NCI-H1436 (cell line): ENCODE data around the gene CARD14.
"Not testable (repeated sequence)": the region's sequence is repeated elsewhere in the genome, so short reads cannot be mapped to it uniquely, and the experiment has no call there.

Source experiments
- DNase-seq: peaks from one replicate; lab custom pipeline; 2025; lab: John Stamatoyannopoulos, UW

CARD14 gene

GRCh38 chr17:80223838-80224497 lies 54.1 kb downstream of the CARD14 start:
- no peak for DNase-seq

- DNase-seq: no peak
Measured at GRCh38 chr17:80224683-80225082, 54.9 kb downstream of the CARD14 start.

DNA sequence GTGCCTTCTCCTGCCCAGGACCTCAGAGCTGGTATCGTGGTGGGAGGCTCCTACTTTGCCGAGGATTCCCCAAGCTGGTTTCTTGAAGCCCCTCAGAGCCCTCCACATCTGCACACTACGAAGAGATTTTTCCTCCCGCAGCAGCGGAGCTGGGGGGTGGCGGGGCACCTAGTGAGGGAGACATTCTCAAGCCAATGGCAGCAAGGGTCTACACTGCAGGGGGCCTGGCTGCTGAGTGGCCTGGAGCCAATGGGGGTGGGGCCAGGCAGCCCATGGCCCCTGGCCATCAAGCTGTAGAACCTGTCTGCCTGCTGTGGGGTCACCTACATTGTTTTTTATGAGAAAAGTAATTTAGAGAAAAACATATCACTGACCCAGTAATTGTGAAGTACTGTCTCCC lies 55.4 kb downstream of the CARD14 start:
- no peak for DNase-seq

GRCh38 chr17:80227156-80227555 lies 57.3 kb downstream of the CARD14 start:
- no peak for DNase-seq

- no peak for DNase-seq
Measured at GRCh38 chr17:80227666-80228065, 57.8 kb downstream of the CARD14 start.

DNA sequence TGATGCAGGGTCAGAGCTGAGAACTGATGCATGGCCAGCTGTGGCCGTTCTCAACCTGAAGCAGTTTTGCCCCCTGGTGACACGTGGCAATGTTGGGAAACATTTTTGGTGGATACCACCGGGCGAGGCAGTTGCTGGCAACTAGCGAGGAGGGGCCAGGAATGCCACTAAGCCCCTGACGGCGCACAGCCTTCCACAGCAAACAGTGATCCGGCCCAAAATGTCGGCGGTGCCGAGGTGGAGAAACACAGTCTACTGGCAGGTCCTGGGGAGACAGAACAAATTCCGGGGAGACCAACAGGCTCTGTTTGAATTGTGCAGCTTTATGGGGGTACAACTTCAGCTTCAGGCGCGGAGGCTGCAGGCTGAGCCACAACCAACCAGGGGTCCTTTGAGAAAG lies 58.6 kb downstream of the CARD14 start:
- no peak for DNase-seq

DNA sequence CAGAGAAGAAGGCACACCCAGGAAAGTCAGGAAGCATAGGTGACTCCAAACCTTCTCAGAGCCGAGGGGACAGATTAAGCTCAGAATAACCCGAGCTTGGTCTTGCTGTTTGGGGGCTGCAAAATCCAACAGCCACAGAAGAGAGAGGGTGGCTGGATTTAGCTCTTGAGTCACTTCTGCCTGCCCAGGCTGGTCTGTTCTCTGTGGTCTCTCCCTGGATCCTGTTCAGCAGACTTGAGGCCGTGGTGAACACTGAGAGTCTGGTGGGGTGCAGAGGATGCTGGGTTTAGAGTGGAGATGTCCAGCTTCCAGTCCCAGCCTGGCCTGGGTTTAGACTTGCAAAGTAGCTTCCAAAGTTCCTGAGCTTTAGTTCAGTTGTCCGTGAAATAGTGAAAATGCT lies 59.2 kb downstream of the CARD14 start:
- DNase-seq: no peak

DNA sequence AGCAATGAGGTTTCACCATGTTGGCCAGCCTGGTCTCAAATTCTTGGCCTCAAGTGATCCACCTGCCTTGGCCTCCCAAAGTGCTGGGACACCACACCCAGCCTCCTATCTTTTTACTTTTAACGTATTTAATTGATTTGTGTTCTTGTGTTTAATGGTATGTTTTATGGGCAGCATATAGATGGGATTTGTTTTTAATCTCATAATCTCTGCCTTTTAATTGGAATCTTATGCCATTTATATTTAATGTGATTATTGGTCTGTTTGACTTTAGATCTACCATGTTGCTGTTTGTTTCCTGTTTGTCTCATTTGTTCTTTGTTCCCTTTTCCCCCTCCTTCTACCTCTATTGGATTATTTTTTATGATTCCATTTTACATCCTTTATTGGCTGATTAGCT lies 62.6 kb downstream of the CARD14 start:
- no peak for DNase-seq

DNA sequence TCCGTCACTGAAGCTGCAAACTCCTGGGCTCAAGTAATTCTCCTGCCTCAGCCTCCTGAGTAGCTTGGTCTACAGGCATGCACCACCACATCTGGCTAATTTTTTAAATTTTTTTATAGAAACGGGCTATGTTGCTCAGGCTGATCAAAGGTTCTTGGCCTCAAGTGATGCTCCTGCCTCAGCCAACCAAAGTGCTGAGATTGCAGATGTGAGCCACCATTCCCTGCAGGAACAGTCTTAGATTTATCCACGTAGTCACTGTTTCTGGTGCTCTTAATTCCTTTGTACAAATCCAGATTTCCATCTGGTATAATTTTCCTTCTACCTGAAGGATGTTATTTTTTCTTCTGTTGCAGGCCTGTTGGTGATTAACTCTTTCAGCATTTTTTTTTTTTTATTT lies 63.4 kb downstream of the CARD14 start:
- no peak for DNase-seq

DNA sequence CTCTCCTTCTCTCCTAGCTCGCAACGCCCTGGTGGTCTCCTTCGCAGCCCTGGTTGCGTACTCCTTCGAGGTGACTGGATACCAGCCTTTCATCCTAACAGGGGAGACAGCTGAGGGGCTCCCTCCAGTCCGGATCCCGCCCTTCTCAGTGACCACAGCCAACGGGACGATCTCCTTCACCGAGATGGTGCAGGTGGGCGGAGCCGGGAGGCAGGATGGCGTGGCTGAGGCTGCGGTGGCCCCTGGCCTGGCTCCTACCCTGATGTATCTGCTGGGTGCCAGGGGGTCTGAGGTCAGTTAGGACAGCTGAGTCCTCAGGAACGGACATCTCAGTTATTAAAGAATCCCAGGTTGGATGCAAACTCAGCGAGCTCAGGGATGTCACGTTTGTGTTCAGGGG lies 67.1 kb downstream of the CARD14 start:
- DNase-seq: no peak

DNA sequence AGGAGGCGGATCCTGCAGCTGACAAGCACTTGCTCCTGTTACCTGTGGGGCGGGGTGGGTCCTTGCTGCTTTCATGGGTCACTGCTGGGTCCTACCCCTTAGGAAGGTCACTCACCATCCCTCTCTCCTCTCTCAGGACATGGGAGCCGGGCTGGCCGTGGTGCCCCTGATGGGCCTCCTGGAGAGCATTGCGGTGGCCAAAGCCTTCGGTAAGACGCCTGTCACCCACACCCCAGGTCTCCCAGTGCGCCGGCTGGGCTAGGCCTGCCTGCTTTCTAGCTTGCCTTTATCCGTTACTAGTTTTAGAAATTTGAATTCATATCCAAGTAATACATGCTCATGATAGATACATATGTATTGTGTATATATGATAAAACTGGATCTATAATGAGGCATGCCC lies 67.6 kb downstream of the CARD14 start:
- DNase-seq: no peak

- no peak for DNase-seq
Measured at GRCh38 chr17:80242505-80242904, 72.7 kb downstream of the CARD14 start.

- no peak for DNase-seq
Measured at GRCh38 chr17:80243526-80244433, 74.0 kb downstream of the CARD14 start.

DNA sequence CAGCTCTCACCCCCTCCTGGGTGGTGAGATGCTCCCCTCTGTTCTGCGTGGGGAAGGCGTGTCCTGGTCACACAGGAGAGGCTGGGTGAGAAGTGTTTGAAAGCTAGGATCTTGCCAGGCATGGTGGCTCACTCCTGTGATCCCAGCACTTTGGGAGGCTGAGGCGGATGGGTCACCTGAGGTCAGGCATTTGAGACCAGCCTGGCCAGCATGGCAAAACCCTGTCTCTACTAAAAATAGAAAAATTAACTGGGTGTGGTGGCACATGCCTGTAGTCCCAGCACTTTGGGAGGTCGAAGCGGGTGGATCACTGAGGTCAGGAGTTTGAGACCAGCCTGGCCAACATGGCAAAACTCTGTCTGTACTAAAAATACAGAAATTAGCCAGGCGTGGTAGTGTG lies 74.6 kb downstream of the CARD14 start:
- DNase-seq: not testable (repeated sequence)

GRCh38 chr17:80244871-80245509 lies 75.2 kb downstream of the CARD14 start:
- DNase-seq: no peak

- DNase-seq: no peak
Measured at GRCh38 chr17:80245566-80246265, 75.9 kb downstream of the CARD14 start.

DNA sequence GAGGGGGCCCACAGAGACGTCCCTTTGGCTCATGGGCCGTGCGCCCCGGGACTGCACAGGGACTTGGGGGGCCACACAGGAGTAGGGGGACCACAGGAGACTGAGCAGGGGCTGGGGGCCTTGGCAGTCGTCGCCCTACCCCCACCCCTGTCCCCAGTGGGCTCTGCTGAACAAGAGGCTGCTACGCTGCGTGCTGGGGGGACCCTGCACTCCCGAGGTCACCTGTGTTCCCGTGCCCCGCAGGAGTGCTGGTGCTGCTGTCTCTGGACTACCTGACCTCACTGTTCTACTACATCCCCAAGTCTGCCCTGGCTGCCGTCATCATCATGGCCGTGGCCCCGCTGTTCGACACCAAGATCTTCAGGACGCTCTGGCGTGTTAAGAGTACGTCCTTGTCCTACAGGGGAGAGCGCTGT lies 76.4 kb downstream of the CARD14 start:
- DNase-seq: no peak

GRCh38 chr17:80246726-80247125 lies 76.9 kb downstream of the CARD14 start:
- no peak for DNase-seq

DNA sequence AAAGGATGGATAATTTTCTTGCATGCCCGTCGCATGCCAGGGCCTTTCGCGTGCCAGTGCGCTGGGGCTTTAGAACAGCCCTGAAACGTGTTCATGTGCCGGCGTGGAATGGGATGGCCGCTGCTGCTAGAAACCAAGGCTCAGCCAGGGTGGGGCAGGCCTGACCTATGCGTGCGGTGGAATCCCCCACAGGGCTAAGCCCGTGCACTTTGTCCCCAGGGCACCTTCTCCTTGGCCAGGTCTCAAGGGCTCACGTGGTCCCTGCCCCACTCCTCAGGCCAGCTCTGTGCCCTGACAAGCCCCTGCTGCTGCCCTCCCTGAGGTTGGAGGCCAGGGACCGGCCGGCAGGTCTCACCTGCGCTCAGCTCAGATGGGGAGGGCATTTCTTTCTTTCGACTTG lies 77.7 kb downstream of the CARD14 start:
- DNase-seq: no peak

- no peak for DNase-seq
Measured at GRCh38 chr17:80248001-80248893, 78.4 kb downstream of the CARD14 start.
